ENCODE results near the gene OPCML. TPM values are rescaled to one million over a fixed set of nuclear protein-coding genes. Genes with fewer than 3 reads are reported as not detected.

Gene OPCML
- total RNA-seq, 1 donor from 2014 or later, result not detected

DNA sequence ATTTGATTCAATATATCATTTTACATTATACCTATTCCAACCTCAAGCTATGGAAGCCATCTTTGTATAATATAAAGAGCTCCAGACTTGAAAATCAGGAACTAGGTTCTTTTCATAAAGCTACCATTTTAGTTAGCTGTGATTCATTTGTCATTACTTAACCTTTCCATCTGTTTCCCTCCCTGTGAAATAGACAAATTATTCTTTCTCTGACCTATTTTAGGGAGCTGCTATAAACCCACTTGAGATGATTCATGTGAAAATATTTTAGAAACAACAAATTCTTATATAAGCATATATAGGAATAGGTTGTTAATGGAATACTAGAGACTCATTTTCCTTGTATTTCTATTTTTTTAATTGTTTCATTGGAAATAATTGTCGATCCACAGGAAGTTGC is 1012.1 kb downstream of the OPCML start:
- no peak for DNase-seq (ENCODE audit: low read depth in 2 of 2)

DNA sequence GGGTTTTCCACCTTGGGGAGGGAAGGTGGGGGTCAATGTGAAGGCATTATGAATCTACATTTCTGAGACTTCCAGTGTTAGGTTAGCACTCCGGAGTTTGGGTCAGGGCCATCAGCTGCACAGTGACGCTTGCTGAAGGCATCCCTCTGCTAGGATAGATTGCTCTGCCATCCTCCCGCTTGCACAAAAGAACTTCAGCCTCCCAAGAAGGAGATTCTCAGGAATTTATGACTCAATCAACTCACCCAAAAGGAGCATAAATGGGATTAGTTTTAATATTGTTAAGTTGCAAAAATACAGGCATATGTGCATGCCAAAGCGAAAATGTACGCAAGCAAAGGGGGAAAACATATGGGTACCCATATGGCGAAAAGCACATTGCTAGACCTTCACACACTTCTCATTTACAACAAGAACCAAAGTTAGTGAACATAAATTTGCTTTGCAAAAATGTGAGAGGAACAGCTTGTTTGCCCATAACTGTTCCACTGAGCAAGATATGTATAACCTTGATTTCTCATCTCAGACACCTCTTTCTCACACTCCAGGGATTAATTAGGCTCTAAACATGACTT is 1013.0 kb downstream of the OPCML start:
- DNase-seq (ENCODE audit: low read depth in 2 of 2), result no peak

DNA sequence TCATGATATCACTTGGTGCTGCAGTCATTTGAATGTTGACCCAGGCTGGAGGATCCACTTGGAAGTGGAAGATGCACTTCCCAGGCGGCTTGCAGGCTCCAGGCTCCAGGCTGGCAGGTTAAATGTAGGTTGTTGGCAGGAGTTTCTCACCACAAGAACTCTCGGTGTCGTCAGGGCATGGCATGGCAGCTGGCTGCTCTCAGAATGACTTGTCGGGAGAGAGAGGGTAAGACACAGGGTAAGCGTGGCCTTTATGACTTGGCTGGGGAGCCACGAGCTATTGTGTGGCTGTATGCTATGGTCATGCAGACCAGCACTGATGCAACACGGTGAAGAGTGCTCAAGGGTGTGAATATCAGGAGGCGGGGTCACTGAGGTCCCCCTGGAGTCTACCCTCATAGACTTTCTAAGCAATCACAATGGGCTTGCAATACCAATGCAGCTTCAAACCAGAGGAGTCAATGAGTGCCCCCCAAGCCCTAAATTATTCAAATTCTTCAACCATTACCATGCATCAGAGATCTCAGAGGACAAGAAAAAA is 1027.7 kb downstream of the OPCML start:
- DNase-seq (ENCODE audit: low read depth in 2 of 2), result no peak

DNA sequence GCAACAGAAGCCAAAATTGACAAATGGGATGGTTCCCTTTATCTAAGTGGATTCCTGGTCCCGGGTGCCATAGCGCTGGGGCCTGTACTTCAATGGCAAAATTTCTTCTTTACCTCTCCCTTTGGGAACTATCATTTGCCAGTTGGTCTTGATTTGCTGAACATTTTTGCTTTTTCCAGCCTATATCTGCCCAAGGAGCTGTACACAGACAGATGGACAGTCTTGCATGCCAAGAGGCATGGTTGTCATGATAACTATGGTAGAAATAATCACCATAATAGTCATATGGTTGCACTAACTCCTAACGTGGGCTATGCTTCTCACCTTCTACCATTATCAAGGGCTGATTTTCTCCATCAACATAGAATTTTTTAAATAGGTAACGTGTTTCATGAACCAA is 1030.9 kb downstream of the OPCML start:
- DNase-seq (ENCODE audit: low read depth in 2 of 2), result no peak

DNA sequence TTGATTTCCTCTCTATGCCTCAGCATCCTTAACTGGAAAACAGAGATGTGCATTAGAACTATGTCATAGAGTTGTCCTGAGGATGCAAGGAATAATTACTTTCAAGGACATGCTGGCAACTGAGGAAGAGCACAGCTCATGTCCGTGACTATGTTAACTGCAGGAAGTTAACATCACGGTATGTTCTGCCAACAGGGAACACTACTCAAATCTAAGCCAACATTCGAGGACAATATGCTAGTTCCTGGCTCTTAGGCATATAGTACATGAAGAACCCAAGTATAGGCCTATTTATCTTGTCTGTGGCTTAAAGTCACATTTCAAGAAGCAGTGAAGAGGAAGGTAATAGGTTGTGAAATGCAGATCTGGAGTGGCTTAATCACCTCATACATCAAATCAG is 1032.6 kb downstream of the OPCML start:
- no peak for DNase-seq (ENCODE audit: low read depth in 2 of 2)

- no peak for DNase-seq (ENCODE audit: low read depth in 2 of 2)
Measured at GRCh38 chr11:132496341-132496740, 1036.0 kb downstream of the OPCML start.

DNA sequence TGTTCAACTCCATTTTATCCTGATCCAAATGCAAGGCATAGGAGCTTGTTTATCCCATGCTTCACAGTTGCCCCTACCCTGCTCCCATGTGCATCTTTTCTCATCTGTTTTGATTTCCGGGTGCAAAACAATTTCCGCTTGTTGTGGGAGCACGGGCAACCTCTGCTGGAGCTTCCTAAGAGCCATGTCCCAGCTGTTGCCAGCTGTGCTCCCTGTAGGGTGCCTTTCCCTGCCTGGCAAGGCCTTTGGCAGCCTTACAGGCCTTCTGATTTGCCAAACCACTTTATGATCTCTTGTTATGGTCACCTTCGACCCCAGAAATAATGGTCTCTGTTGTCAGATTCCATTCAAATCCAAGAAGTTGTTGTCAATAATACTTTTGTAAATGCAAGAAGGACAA is 1038.5 kb downstream of the OPCML start:
- DNase-seq (ENCODE audit: low read depth in 2 of 2), result no peak

DNA sequence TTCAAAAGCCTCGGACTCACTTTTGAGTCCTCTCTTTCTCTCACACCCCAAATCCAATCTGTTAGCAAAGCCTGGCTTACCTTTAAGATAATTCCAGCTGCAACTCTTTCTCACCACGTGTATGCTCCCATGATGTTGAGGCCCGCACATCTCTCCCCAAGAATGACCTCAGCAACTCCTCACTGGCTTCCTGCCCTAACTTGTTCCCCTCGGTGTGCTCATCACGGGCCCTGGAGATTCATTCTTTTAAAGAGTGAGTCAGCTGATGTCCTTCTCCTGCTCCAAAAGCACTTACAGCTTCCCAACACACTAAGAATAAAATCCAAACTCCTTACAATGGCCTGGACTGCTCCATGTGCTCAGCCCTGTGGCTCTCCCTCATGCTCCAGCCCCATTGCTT is 1041.3 kb downstream of the OPCML start:
- DNase-seq (ENCODE audit: low read depth in 2 of 2), result no peak

DNA sequence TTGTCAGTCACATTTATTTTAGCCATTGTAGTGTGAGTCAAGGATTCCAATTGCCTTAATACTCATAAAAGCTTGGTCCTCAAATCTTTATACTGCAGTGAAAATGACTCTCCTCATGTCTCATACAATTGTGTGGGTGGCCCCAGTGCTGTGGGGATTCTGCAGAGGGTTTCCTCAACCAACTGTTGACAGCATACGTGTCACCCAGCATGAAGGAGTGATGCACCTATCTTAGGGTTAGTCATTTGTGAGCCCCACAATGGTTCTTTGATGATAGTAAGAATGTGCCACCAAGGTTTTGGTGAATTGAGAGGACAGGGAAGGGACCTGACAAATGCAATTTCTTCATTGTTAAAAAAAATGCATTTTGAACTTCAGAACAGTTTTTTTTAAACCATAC is 1046.2 kb downstream of the OPCML start:
- DNase-seq (ENCODE audit: low read depth in 2 of 2), result no peak

DNA sequence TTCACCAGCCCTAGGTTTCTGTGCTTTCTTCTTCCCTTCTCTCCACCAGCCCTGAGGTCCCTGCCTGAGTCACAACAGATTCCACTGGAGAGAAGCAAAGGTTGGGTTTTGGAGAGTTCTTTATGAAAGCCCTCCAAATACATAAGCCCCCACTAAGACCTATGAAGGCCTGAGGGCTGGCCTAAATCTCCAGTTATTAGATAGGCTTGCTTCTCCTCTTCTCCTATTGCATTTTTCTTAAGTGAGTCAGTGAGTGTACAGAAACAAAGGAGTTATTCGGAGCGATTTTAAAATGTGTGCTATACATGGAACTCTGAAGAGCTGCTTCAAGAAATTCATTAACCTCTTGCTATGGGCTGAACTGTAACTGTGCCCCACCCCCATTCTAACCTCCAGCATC is 1057.3 kb downstream of the OPCML start:
- no peak for DNase-seq (ENCODE audit: low read depth in 2 of 2)

- DNase-seq (ENCODE audit: low read depth in 2 of 2), result no peak
Measured at GRCh38 chr11:132472411-132473172, 1059.7 kb downstream of the OPCML start.

- no peak for DNase-seq (ENCODE audit: low read depth in 2 of 2)
Measured at GRCh38 chr11:132471466-132471865, 1060.8 kb downstream of the OPCML start.

GRCh38 chr11:132466983-132467382 is 1065.3 kb downstream of the OPCML start:
- DNase-seq (ENCODE audit: low read depth in 2 of 2), result no peak

DNA sequence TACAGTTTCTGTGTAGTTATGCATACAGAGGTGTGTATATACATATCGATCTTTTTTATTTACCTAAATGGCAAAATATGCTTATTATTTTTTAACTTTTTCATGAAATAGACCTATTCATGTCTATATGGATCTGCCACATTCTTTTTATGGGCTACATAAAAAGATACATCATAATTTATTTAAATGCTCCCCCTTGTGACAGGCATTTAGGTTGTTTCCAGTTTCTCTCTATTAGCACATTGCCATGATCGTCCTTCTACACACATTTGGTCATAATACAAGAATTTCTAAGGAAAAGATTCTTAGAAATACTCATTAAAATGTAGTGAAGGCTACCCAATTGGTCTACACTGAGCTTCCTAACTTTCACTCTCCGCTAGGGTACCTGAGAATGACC is 1067.4 kb downstream of the OPCML start:
- DNase-seq (ENCODE audit: low read depth in 2 of 2), result no peak

DNA sequence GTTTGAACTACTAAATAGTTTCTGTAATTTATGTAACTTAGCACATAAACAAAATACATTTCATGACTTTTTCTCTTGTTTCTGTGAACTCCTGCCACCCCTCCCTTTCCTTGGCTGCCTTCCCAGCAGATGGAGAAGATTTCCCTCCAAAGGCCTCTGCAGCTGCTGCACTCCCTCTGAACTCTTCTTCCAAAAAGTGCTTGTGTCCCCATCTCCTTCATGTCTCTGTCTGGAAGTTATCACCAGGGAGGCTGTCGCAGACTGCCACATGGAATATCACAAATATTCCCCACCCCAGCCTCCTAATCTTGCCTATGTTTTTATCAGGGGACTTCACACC is 1068.3 kb downstream of the OPCML start:
- DNase-seq (ENCODE audit: low read depth in 2 of 2), result no peak

DNA sequence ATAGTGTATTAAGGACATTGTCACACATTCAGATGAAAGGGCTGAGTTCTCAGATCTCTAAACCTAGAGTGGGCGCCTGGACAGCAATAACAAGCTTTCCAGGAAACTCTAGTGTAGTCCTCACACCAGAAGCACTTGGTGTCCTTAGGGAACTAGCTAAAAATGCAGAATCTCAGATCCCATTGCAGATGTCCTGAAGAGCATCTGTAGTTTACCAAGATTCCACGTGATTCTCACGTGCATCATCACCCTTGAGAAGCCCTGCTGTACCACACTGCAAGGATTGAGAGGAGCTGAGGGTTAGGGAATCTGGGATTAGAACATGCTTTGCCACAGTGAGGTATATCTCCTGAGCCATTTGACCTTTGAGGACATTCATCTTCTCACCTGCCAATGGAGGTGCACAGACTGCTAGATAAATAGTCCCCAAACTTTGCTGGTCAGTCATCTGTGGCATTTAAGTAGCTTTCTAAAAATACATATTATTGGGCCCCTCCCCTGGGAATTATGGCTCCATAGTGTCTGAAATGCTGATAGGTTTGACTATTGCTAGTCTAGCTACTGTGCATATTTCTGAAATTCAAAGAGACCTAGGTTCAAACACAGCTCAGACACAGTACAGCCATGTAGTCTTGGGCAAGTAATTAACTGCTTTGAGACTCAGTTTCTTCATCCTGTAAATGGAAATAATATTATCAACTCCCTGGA is 1068.9 kb downstream of the OPCML start:
- DNase-seq (ENCODE audit: low read depth in 2 of 2), result no peak

DNA sequence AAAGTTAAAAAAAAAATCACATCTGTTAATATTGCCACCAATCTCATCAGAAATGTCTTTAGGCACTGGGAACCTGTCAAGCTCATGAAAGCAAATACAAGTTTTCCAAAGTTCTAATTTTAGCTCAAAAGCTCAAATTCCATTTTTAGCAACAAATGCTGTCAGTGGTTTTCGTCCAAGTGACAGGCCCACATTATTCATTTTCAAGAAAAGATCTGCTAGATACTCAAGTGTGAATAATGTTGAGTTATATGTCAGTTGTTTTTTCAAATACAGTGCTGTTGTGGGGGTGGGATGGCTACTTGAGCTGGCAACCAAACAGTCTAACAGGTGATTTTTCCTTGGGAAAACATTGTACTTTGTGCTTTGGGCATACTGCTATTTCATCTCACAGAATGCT is 1072.6 kb downstream of the OPCML start:
- no peak for DNase-seq (ENCODE audit: low read depth in 2 of 2)

DNA sequence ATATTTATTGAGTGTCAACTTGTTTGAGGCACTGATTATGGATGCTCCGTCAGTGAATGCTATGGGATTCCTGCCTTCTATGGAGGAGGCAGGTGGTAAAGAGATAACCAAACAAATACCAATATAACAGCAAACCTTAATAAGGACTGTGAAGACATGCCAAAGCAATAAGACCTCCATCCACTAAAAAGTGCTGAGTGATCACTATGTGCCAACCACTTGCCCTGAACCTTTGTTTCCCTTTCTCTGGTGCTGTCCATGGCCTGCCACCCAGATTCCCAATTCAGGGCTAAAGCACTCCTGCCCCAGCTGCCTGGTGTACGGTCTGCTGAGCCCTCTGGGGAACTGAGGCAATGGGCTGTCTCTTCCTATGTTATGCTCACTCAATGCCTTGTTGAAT is 1074.9 kb downstream of the OPCML start:
- no peak for DNase-seq (ENCODE audit: low read depth in 2 of 2)

- DNase-seq (ENCODE audit: low read depth in 2 of 2), result no peak
Measured at GRCh38 chr11:132456751-132457328, 1075.5 kb downstream of the OPCML start.

GRCh38 chr11:132455044-132455443 is 1077.3 kb downstream of the OPCML start:
- DNase-seq (ENCODE audit: low read depth in 2 of 2), result no peak

- no peak for DNase-seq (ENCODE audit: low read depth in 2 of 2)
Measured at GRCh38 chr11:132453406-132453805, 1078.9 kb downstream of the OPCML start.

DNA sequence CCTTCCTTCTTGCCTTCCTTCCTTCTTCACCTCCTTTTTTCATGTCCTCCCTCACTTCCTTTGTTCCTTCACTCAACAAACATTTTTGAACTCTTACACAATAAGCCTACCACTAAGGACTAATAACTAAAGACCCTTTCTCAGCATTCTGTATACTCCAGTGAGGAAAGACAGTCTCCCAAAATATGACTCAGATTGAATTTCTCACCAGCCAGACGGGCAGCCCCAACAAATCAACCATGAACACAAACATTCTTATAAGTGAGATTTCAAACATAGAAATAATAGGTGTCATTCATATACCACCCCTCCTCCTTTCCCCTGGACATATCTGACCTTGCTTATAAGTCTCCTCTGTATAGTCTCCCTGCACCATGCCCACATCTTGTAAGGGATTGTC is 1079.7 kb downstream of the OPCML start:
- DNase-seq (ENCODE audit: low read depth in 2 of 2), result no peak

All from dermis microvascular lymphatic vessel endothelial cell (primary cell).